Measurements from ENCODE around the gene FNTB.

FNTB gene

DNA sequence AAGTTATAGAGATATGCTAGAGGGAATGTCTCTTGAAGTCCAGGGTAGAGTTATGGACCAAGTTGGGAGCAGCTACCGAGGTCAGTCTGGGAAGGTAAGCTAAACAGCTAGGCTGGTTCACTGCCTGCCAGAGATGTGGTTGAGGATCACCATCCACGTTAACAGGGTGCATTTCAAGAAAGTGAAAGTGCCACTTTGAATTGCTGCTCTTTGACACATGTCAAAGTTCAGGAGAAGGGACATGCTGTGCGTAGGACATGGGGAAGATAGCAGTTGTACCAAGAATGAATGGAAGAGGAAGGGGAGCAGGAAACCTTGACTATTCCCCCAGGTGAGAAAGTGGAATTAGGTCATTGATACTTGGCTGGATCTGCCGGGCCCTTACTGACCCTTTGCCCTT lies 66.1 kb downstream of the FNTB start:
- no peak for DNase-seq (ENCODE audit: low spot score)

DNA sequence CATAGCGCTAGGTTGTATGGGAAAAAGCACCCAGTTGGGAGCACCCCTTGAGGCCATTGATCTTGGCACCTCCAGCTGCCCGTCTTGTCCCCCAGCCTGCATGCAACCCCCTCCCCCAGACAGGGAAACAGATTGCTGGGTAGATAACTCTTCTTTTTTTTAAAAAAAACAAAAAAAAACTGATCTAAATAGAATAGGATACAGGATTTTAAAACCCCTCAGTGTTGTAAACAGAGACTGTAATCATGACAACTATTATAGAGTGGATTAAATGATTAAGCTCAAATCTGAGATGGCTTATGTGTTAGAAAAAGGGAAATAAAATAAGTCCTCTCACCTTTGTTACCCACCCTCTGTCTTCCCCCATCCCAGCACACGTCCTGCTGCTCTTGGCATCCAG lies 66.8 kb downstream of the FNTB start:
- DNase-seq (ENCODE audit: low spot score): no peak

DNA sequence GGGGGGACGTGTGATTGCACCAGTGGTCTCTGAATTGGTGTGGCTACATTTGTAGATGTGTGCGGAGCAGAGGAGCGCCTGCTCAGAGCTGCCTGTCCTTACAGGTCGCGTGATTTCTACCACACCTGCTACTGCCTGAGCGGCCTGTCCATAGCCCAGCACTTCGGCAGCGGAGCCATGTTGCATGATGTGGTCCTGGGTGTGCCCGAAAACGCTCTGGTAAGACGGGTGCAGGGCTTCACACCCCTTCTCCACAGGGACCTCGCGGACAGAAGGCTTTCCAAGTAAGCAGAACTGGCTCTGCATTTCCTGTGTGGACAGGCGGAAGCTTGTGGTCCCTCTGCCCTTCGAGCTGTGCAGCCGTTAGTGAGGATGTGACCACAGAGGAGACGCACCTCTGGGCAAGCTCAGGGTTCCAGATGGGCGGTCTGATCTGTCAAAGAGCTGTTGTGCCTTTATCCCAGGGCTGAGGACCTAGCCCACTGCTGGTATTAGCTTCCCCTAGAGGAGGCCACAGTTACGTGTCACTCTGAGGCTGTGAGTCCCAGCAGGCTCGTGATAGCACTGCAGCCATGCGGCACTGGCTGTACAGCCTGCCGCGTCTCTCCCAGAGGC lies 67.9 kb downstream of the FNTB start:
- no peak for DNase-seq (ENCODE audit: low spot score)

DNA sequence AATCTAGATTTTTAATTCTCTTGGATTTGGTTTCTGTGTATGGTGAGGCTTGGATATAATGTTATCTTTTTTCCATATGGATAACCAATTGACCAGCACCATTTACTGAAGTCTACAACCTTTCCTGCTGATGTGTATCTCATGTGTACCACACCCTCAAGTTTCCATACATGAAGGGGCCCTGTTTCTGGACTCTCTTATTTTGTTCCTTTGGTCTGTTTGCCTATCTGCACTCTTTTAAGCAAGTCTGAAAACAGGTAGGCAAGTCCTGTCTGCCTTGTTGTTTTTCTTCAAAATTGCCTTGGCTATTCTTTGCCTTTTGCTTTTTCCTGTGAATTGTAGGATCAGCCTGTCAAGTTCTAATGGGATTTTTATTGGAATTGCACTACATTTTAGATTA lies 71.0 kb downstream of the FNTB start:
- no peak for DNase-seq (ENCODE audit: low spot score)

DNA sequence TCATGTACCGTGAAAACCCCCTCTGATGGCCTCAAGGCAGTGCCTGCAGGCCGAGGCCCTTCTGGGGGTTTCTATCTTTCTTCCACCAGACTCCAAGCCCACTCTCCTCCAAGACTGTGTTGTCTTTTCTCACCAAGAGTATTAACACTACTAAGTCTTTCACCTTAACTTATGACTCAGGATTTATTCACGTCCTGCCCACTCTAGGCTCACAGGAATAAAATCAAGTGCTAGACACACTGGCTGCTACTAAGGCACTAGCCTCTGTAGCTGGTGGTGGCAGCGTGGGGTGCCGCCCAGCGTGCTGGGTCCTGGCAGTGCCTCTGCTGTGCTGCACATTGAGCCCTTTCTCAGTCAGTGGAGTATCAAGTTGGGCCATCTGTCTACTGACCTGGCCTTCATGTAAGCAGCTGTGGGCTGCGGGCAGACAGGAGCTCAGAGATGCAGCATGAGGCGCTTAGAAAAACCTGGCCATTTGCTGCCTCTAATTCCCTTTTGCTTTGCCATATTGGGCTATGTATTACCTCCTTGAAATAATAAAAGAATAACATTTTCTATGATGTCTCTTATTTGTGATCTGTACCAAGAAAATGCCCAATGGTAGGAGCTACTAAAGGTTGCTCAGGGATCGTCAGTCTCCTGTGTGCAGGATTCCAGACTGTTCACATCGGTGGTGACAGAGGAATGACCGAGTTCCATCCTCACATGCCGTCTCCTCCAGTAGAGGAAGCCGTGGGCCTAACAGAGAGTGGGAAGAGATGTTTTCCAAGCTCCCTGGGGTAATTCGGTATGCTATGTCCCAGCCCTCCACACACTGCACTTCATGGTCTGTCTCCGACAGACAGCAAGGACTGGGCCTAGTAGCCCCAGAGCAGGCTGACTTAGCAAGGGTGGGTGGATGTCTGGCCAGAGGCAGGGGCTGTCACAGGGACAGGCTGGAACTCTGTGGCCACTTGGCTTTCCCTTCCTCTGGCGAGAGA lies 75.7 kb downstream of the FNTB start:
- no peak for DNase-seq (ENCODE audit: low spot score)

DNA sequence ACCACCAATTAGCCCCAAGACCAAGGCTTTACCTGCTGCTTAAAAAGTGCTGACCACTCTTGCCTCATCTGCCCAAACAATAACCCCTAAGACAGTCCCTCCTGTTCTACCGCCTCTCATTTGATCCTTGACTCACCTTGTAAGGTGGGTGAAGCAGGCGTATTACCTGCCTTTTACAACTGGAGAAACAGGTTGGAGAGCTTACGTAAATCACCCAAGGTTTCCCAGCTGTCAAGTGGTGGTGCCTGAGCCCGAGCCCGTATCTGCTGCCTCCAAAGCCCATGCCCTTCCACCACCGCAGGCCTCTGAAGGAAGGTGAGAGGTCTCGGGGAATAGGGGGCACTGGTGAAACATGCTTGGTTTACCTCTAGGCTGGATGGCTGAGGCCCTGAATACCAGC lies 79.0 kb downstream of the FNTB start:
- no peak for DNase-seq (ENCODE audit: low spot score)

DNA sequence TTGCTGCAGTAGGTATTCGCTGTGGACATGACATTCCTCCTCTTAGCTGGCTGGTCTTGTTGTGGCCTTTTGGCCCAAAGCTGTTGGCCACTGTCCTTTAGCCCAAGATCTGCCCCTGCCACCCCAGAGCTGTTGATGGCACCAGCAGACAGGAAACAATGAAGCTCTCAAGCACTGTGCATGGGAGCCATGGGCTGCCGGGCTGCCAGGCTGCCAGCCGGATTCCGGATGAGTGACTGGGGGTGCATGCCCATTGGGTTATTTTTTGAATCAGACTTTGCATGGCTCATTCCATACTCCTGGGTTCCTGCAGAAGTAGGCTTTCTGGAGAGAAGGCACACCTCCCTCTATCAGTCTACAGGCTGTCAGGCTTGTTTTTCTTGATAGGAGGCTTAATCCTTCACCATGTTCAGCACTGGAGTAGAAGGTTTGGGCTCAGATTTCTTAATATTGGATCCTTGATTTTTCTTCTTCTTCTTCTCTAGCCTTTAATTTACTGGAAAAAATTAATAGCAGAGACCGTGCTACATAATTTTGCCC lies 83.2 kb downstream of the FNTB start:
- DNase-seq (ENCODE audit: low spot score): no peak

DNA sequence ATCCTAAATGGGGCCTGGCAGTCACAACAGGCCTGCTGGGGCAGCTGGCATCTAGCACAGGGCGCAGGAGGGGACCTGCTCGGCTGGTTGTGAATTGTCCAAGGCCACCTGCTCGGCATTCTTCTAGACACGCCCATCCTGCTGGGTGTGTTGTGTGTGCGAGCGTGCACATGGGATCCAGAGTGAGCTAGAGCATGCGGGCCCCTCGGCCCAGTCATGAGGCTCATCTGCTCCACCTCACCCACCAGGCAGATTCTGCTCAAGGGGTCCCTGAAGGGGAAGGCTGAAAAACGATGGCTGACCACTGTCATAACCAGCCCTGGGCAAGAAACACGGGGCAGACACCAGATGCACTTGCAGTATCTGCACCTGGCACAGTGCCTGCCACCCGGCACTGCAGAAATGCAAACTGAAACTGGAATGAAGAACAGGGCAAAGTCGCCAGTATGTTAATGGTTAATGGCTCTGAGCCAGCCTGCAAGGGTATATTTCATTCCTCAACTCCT lies 83.8 kb downstream of the FNTB start:
- no peak for DNase-seq (ENCODE audit: low spot score)

DNA sequence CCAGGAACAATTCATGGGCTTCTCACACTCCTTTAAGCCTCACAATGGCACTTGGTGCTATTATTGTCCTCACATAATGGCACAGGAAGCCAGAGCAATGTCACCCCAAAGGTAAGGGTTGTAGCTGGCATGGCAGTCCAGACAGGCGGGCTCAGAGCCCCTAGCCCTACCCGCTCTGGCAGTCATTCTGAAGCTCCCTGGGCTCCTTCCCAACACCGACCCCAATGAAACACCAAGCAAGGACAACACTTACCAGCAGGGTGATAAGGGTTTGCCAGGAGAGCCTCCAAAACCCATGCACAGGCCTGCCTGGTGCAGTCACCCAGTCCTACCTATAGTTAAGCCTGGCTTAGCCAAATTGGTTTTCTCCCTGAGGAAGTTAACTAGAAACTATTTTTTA lies 84.8 kb downstream of the FNTB start:
- DNase-seq (ENCODE audit: low spot score): no peak

DNA sequence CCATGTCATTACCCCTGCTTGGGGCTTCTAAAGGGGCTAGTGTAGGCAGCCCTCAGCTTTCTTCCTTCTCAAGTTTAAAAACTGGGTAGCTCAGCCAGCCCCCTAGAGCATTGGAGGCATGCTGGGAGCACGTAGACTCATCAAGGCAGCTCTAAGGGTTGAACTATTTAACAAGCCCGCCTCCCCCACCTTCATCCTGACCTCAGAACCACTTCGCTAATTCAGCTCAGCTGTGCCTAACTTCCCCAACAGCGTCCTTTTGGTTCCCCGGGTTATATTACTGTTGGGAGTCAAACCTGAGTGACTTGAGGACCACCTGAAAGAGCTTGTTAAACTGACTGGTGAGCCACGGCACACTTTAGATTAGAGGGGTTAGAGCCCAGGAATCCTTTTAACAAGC lies 85.6 kb downstream of the FNTB start:
- DNase-seq (ENCODE audit: low spot score): no peak

DNA sequence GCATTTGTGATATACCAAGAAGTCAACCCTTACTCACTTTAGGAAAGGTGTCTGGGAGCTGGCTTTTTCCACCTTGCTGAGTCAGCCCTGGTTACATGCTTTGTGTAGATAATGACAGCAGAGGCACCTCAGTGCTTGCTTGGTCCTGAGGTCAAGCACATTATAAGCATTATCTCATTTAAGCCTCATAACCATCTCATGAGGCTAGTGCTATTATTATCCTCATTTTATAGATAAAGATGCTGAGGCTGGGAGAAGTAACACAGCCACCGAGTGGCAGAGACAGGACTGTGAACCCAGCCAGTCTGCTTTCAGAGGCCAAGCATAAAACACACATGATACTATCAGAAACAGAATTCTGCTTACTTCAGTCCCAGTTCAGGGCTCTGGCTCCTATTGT lies 86.2 kb downstream of the FNTB start:
- DNase-seq (ENCODE audit: low spot score): no peak

DNA sequence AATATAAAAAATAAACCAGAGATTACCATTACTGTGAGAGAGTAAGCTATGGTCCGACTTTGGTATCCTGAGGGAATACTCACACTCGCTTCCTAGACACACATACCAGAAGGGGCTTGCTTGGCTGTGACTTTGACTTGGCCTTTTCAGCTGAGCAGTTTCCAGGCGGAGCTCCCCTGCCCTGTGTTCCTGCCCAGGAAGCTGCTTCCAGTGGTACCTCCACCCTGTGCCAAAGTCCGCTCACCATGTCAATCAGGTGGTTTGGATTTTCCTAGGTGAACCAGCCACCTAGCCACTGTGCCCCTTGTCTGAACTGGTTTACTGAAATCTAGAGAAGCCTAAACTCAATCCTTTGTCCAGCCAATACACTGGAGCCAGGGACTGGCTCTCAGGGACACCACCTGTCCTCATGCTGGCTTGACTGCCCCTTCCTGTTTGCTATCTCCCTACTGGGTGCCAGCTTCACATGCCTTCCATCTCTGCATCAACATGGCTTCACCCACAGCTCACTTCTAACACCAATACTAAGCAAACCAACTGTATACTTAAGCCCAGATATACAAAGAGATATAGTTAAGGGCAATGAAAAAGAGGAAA lies 87.0 kb downstream of the FNTB start:
- DNase-seq (ENCODE audit: low spot score): no peak

DNA sequence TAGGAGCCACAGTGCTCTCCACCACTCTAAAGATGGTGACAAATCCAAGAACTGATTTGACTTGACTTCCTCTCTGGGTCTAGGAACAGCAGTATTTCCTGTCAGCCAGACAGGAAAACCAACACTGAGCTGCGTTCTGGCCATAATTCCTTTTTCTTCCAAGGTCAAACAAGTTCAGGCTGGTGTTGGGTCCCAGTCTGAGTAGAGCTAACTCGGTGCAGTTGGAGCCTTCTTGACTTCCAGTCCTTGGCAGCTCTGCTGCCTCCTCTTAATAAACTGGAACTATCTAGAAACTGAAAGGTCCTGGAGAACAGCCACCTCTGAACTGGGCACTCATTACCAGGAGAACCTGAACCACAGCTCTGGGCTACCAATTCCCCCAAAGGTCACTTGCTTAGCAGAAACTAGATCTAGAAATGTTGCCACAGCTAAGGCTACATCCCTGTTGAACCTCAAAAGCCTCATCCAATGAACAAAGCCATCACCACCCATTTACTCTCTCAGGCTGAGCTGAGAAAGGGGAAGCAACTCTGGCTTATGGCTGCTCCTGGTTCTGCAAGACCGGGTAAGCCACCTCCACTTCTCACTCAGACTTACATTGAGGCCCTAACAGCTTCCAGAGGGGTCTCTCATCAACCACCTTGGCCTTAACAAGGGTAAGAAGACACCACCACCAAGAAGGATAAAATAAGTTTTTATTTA lies 87.9 kb downstream of the FNTB start:
- DNase-seq (ENCODE audit: low spot score): peak; percentile 29

DNA sequence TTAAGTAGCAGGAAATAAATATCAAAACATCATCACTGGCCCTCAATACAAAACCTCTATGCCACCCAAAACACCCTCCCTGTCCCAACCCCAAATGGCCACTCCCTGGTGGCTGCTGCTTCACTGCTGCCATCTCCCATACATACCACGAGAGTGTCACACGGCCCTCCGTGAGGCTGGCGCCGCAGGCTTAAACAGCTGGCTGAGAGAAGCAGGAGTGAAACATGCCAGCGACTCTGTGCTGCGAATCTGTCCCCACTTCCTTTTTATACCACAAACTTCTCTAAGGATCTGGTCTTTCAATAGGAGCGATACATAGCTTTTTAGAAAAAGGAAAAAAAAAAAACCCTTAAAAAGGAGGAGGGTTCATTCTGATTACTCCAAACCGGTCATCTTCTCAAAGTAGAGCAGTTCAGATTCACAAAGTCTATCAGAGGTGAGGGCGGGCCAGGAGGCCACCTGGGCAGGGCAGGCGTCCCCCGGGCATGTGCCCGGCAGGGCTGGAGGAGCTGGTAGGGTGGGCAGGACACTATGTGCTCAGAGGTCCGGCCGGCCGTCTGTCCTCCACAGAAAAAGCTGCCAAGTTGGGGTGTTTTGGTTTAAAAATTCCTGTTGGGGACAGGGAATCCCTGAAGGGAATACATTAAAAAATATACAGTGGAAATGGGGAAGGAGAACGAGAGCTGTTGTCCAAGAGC lies 89.1 kb downstream of the FNTB start:
- no peak for DNase-seq (ENCODE audit: low spot score)

DNA sequence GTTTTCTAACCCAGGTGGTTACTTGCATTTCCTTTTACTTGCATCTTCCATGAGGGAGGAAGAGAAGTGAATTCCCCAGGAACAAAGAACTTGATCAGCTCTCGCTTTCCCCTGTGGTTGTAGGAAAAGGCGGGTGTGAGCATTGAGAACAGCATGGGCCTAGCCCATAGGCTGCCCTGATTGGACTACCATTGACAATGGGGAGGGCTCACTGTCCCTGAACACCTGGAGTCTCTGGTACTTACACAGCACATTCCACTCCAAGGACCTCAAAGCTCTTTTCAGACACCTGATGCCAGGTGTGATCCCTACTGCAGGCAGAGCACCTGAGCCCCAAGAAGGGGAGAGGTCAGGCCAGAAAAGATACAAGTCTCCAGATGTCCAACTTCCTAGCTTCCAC lies 90.6 kb downstream of the FNTB start:
- no peak for DNase-seq (ENCODE audit: low spot score)

DNA sequence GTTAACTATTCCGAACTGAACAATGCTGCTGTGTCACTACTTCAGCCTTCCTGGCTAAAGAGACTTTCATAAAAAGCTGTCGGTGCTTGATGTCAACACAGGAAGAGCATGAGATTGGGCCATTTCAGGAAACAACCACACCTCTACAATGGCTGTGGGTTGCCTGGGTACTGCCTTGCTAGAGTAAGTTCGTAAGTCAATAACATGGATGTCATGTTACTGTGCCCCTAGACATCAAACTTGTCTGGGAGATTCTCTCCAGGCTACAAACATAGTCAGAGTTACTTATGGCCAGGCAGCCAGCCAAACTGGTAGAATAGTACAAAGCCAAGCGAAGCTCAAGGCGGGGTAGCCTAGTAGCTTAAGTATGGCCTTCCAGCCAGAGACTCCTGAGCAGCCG lies 92.5 kb downstream of the FNTB start:
- DNase-seq (ENCODE audit: low spot score): no peak

DNA sequence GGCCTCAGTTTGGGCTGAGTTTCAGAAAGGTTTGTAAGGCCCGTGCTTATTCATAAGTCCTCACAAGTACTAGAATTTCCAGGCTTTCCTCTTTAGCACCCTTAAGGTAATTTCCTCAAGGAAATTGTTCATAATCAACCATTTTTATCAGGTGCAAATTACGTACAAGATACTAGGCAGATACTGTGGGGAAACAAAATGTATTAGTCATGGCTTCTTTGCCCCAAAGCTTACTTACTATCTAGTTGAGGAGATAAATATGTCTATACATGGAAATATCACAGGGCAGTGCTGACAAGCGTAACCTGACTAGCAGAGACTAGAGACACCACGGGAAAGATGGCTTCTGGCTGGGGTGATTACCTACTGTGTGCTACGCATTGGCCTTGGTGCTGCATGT lies 93.1 kb downstream of the FNTB start:
- no peak for DNase-seq (ENCODE audit: low spot score)

DNA sequence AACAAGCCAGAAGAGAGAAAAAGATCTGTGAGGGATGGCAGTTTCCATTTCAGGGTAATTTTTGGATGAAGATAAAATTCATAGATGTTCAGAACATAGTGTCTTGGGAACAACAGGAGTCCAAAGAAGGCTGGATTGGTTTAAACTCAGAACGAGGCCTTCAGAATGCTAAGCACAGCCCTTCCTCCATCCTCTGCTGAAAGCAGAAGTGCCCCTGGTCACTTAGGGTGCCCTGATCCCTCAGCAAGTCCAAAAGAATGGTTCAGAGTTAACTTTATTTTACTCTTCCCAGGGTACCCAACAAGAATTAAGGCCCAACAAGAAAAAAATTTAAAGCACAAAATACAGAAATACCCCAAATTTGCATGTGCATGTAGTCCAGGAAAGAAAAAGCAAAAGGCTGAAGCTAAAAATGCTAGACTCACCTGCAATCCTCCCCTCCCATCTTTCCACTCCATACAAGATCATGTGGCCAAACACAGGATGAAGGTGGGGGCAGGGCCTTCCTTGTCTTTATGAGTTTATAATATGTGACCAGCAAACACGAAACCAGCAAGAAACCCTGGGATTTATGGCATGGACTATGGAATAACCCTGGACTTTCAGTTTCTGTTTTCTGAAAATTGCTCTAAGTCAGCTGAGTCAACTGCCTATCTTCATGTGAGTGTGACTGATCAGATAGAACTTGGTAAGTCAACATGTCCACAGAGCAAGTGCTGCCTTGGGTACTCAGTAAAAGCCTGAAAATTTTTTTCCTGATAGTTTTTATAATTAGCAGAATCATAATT lies 94.5 kb downstream of the FNTB start:
- DNase-seq (ENCODE audit: low spot score): no peak

DNA sequence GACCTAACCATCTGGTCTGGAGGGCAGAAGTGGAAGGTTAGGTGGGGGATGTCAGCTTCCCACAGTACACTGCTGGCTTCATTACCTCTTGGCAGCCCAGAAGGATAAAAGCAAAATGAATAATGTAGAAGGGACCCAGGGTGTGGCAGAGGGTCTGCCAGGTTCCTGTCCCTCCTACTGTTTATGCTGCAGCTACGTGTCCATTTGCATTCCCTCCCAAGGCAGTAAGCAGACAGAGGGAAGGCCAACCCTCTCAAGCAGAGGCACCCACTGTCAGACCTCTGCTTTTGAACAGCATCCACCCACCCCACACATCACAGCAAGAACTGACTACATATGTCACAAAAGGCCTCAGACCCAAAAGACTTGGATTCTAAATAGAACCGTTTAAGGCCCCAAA lies 96.2 kb downstream of the FNTB start:
- DNase-seq (ENCODE audit: low spot score): no peak
